H1 (cell line): ENCODE results near the gene CCDC86. TPM values are rescaled to one million over a fixed set of nuclear protein-coding genes. Genes with fewer than 3 reads are reported as not detected.

Experiments used
- CTBP2 ChIP-seq: IDR thresholded peaks from 2 replicates; pipeline ENCODE4 v1.7.0; 2011; ENCODE audit warnings: borderline replicate concordance, mild to moderate bottlenecking, moderate library complexity, mixed read lengths, low read length; ENCODE audit not compliant: insufficient read depth, insufficient read length
- E2F6 ChIP-seq: IDR thresholded peaks from 2 replicates; pipeline ENCODE4 v1.6.1; 2012; ENCODE audit warnings: inconsistent platforms
- HDAC6 ChIP-seq: IDR thresholded peaks from one replicate; pipeline ENCODE4 v1.7.1; 2012; ENCODE audit warnings: low read depth, mild to moderate bottlenecking, inconsistent platforms, low read length, moderate library complexity
- KDM4A ChIP-seq: IDR thresholded peaks from one replicate; pipeline ENCODE4 v1.7.1; 2012; ENCODE audit warnings: low read depth, mild to moderate bottlenecking, moderate library complexity, low read length, inconsistent platforms; ENCODE audit not compliant: severe bottlenecking
- POU5F1 ChIP-seq: IDR thresholded peaks from 2 replicates; pipeline ENCODE4 v1.6.1; 2011; ENCODE audit warnings: low read depth, mild to moderate bottlenecking, low read length, moderate library complexity
- RAD21 ChIP-seq, 2 experiments: IDR thresholded peaks in 1 of 2; conservative IDR thresholded peaks in 1 of 2; 2 replicates each; pipeline ENCODE4 v1.6.1; 2011; ENCODE audit warnings: low read depth in 2 of 2, low read length in 2 of 2, improper control_type of control experiment in 1 of 2, inconsistent platforms in 1 of 2, mild to moderate bottlenecking in 1 of 2, moderate library complexity in 1 of 2
- polyA plus RNA-seq, 7 experiments: library from polyadenylated mRNA; depleted of rRNA in 3 of 7; stranded (reverse) in 5 of 7; unstranded in 2 of 7; fragments of >200 nt in 5 of 7; fragments of 200-250 nt in 2 of 7; gene quantifications; 1 replicate in 5 of 7; 2 replicates in 1 of 7; 4 replicates in 1 of 7; pipeline versions ENCODE4 v1.2.1 to v1.2.3, GENCODE V29; 2011 to 2013; ENCODE audit warnings: missing spikeins in 2 of 7, mixed read lengths in 2 of 7
- total RNA-seq: library from RNA; stranded (reverse); fragmentation: NEBNext Ultra II Directional; extraction: Animal tissue kit (Norgen Biotek cat#: 25700); gene quantifications from 2 replicates; pipeline ENCODE4 v1.2.1, GENCODE V29; 2021

Gene CCDC86
- total and polyA plus RNA-seq, 2 of the 8 experiments (the other 6 are each of a cell fraction or from before 2014, with no cell fraction given): 37.7 to 76.4 TPM

- TF ChIP-seq POU5F1 (no peak), RAD21 (IDR thresholded peaks at IDR 0.05 in 1 of 2, conservative IDR thresholded peaks at IDR 0.05 in 1 of 2; ENCODE audit: low read depth in 2 of 2, low read length in 2 of 2) (no peak), KDM4A (no peak), HDAC6 (no peak), CTBP2 (no peak), E2F6 (no peak)
Observed at GRCh38 chr11:60809249-60809648, 32.7 kb upstream of the CCDC86 start (continued).
